HTERT RPE-1 (cell line): ENCODE measurements around the gene SERPINA7.
"Not testable (repeated sequence)": the region's sequence is repeated elsewhere in the genome, so short reads cannot be mapped to it uniquely, and the experiment has no call there.

Experiments
- in situ Hi-C: fragments of 300-500 bp; cut with MboI; formaldehyde crosslinking; loops from 4 replicates; pipeline ENCODE4 v1.14.3; 2020; ENCODE audit warnings: low sequenced_read_pairs

Gene SERPINA7, protein sequence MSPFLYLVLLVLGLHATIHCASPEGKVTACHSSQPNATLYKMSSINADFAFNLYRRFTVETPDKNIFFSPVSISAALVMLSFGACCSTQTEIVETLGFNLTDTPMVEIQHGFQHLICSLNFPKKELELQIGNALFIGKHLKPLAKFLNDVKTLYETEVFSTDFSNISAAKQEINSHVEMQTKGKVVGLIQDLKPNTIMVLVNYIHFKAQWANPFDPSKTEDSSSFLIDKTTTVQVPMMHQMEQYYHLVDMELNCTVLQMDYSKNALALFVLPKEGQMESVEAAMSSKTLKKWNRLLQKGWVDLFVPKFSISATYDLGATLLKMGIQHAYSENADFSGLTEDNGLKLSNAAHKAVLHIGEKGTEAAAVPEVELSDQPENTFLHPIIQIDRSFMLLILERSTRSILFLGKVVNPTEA

DNA sequence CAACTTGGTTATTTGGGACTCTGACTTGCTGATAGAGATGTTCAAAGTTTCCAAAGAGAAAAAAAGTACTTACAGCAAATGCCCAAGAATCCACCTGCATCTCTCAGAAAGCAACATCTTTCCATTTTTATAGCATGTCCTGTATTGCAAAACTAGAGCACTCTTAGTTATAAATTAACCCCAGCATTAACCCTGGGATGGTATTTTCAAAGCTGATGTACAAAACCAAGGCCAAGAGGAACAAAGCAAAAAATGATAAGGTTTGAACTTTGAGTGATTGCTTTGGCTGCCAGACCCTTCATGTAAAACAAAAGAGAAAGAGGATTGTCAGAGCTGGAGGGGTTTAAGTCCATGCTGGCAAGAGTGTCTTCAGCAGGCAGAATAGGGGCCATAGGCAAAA is at the start of gene SERPINA7:
Gene SERPINA7, minus strand, starts transcription at position 103 of the 400 bp plus-strand sequence. CDS start 1,669 bp downstream, outside the sequence.
- in situ Hi-C loops: no loop called here

- in situ Hi-C loops: no loop called here
Measured at GRCh38 chrX:106069048-106069447, 30.5 kb upstream of the SERPINA7 start.

DNA sequence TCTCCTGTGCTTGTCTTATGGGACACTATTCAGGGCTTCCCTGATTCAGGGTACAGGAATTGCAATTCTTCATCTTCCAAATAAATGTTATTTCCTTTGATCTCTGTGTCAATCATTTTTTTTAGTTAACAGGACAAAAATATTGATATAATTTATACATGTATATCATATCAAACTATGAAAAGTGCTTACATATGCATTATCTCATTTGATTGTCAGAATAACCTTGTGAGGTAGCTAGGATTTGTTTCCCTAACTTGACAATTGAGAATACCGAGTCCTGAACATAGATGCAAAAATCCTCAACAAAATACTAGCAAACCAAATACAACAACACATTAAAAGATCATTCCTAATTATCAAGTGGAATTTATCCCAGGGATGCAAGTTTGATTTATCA is 11.5 kb upstream of the SERPINA7 start:
- in situ Hi-C loops: no loop called here

GRCh38 chrX:106042296-106042695 is 3.8 kb upstream of the SERPINA7 start:
- in situ Hi-C loops: no loop called here

- in situ Hi-C loops: no loop called here
Measured at GRCh38 chrX:106040861-106041260, 2.3 kb upstream of the SERPINA7 start.

DNA sequence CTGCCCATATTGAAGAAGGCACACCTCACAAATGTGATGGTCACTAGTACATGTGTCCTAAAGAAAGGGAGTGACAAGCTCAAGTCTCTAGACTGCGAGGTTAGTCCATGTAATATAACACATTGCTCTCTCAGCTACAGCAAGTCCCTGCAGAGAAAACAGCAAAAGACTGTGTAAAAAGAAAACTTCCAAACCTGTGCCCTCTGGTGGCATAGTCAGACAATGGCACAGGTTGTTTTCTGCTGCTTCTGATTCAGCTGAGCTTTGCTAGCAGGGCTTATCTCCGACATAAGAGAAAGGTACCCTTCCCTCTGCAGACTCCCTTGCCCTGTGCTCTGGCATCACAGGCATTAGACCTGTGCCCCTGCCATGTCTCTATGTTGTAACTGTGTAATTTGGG is 1.4 kb upstream of the SERPINA7 start:
- in situ Hi-C loops: no loop called here

- in situ Hi-C loops: no loop called here
Measured at GRCh38 chrX:106037835-106038473, 573 bp downstream of the SERPINA7 start.

DNA sequence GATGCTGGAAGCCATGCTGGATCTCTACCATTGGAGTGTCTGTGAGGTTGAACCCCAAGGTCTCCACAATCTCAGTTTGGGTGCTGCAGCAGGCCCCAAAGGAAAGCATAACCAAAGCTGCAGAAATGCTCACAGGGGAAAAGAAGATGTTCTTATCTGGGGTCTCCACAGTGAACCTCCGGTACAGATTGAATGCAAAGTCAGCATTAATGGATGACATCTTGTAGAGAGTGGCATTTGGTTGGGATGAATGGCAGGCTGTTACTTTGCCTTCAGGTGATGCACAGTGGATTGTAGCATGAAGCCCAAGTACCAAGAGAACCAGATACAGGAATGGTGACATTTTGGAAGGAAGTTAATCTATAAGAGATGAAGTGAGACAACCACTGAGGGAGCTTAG is 1.8 kb downstream of the SERPINA7 start:
- in situ Hi-C loops: no loop called here

- in situ Hi-C loops: no loop called here
Measured at GRCh38 chrX:106035064-106035463, 3.5 kb downstream of the SERPINA7 start.

DNA sequence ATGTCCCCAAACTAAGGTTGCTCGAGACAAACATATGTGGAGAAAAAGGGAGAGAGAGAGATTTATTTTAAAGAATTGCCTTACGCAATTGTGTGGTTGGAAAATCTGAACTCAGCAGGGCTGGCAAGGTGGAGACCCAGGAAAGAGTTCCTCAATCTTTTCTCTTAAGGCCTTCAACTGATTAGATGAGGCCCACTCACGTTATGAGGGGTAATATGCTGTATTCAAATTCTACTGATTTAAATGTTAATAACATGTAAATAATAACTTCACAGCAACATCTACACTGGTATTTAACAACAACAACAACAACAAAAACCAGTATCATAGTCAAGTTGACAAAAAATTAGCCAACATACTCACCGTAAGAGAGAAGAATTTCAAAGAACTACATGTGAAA is 14.6 kb downstream of the SERPINA7 start:
- in situ Hi-C loops: no loop called here

DNA sequence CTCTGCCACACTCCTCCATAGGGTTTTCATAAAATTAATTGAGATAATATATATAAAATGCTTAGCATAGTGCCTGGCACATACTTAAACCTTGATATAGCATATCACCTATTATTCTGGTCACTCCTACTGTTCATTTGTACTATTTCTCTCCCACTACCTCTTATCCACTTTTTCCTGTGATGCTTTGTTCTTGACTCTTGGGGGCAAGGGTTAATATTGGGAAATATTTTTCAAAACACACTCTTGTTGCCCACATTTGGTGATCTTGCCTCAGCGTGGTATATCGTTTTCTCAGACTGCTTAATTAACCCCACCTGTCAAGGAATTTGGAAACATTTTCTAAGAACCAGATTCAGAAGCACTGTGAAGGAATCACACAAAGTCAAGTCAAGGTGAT is 16.3 kb downstream of the SERPINA7 start:
- in situ Hi-C loops: no loop called here

DNA sequence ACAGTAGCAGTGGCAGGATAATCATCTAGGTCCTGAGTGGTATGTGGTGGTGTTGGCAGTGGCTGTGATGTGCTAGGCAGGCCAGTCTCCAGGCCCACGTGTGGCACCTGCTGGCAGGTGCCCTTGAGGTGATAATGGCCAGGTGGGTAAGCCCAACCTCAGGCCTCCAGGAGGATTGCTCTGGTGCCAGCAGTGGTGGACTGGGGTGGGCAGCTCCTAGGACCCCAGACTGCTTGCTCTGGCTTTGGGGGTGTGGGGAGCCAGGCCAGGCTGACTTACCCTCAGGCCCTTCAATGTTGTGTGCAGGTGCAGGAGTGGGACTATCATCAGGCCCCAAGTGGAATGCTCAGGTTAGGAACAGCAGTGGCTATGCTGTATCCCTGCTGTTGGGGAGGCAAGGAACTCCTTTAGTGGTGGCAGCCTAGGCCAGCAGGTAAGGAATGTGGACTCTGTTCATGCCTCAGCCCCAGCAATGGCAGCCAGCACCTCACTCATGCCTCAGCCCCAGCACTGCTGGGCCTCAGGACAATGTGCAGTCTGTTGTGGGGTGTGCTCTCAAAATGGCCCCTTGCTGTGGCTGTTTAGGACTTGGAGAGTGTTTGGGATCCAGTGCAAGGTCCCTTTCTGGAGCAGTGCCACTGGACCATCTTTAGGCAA is 24.3 kb downstream of the SERPINA7 start:
- in situ Hi-C loops: no loop called here

DNA sequence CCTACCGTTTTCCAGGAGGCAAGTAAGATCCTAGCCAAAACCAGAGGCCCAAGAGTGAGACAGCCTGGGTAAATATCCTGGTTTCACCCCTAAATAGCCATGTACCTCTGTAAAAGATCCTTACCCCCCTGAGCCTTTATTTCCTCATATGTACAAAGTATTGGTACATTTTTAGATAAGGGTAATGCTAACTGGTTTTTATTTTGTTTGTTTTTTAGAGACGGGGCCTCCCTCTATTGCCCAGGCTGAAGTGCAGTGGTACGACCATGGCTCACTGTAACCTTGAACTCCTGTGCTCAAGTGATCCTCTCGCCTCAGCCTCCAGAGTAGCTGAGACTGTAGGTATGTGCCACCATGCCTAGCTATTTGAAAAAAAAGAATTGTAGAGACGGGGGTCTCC is 29.4 kb downstream of the SERPINA7 start:
- in situ Hi-C loops: no loop called here

GRCh38 chrX:106007815-106008214 is 30.7 kb downstream of the SERPINA7 start:
- in situ Hi-C loops: no loop called here

DNA sequence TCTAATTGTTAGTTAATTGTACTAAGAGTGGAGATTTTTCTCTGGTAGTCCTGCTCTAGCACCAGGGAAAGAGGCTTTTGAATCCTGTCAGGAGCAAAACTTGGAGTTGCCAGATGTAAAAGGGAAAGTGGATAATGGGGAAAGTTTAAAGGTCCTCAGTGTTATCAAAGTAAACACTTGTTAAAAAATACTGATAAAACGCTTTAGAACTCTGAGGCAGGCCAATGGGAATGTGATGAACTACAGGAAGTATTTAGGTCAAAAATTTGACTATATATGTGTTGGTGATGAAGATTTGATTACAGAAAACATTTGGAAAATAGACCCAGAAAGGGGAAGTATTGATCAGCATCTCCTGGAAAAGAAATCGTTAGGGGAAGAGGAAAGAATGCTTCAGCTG is 32.8 kb downstream of the SERPINA7 start:
- in situ Hi-C loops: no loop called here

- in situ Hi-C loops: not testable (repeated sequence)
Measured at GRCh38 chrX:106000609-106001008, 37.9 kb downstream of the SERPINA7 start.

GRCh38 chrX:106000203-106000602 is 38.3 kb downstream of the SERPINA7 start:
- in situ Hi-C loops: no loop called here

DNA sequence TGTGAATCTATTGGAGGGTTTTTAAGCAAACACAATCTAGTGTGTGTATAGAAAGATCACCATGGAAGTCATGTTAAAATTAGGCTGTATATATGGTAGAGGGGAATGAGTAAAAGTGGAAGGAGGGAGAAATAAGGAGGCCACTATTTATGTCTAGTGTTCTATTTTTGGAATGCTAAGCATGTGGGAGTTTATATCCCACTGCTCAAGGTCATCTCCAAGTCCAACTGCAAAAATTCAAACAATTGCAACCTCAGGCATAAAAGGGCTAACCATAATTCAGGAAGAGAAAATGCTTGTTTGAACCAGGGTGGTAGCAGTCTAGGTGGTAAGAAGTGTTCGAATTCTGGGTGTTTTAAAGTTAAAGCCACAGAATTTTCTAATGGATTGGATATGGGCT is 39.2 kb downstream of the SERPINA7 start:
- in situ Hi-C loops: no loop called here

GRCh38 chrX:105988487-105988886 is 50.0 kb downstream of the SERPINA7 start:
- in situ Hi-C loops: not testable (repeated sequence)
